GM11168 (cell line): ENCODE data around the gene CD200.

Experiments
- in situ Hi-C: fragments of 300-500 bp; cut with MboI; formaldehyde crosslinking; loops from one replicate; pipeline ENCODE4 v1.12.0; 2022; ENCODE audit warnings: low sequenced_read_pairs; ENCODE audit not compliant: unreplicated experiment

The CD200 gene

GRCh38 chr3:112333002-112333380, at the start of gene CD200:
Gene CD200, plus strand, starts transcription at chr3:112333156. Its CDS starts 57 bp downstream, at chr3:112333213.
- in situ Hi-C loops: no loop called here

- in situ Hi-C loops: no loop called here
Observed at GRCh38 chr3:112289011-112289410, 43.9 kb upstream of the CD200 start.

DNA sequence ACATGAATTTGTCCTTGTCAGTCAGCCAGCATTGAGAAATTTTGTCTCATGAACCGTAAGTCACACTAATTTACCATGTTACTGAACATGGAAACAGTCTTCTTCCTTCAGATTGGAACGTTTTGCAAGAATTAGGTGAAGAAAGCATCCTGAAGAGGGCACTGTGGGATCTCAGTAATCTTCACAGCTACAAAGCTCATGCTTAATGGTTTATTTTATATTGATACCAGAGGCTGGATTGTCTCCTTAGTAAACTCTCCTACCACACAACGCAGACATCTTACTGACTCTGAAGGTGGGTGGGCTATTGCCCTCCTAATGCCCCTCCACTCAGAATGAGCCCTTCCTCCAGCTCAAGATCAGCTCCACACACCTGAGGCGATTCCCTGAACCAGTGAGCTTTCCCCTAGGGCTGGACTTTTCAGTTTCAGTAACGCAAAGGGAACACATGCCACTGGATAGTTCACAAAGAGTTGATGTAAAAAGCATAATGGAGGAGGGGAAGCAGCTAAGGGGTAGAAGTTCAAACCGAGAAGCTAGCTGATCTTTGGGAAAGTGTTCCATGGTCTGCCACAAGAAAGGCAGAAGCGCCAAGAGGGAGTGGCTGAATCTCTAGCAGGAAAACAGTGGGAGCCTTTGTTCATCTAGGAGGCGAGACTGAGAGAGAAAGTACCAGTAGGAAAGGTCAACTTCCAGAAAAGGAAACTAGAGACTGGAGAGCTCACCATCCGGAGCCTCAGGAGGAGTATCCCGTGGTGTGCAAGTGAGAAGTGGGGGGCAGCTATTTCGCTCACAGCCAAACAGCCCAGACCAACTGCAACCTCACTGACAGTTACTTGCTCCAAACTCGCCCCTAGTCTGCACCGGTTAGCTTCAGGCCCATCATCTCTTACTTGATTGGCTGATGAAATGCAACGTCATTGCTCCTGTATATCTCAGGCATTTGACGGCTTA, 39.3 kb upstream of the CD200 start, which contains the start of gene SLC9C1:
Gene SLC9C1 (minus strand): TSS at position 849 of the 954 bp plus-strand sequence. CDS start 7,425 bp downstream, outside the sequence.
- in situ Hi-C loops: loop anchor here (5.0 kb wide), 1 partner anchor 156 kb away; no protein-coding TSS in a partner anchor

GRCh38 chr3:112297714-112298113, 35.2 kb upstream of the CD200 start:
- in situ Hi-C loops: no loop called here

DNA sequence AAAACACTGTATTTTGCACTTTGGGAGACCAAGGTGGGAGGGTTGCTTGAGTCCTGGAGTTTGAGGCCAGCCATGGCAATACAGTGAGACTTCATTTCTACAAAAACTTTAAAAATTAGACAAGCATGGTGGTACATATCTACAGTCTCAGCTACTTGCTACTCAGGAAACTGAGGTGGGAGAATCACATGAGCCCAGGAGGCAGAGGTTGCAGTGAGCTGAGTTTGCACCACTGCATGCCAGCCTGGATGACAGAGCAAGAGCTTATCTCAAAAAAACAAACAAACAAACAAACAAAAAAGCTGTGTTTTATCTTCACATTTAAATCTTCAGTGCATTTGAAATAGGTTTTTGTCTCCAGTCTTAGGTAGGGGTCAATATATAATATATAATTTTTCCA, 34.2 kb upstream of the CD200 start:
- in situ Hi-C loops: no loop called here

GRCh38 chr3:112302150-112302830, 30.7 kb upstream of the CD200 start:
- in situ Hi-C loops: no loop called here

GRCh38 chr3:112302881-112303763, 29.8 kb upstream of the CD200 start:
- in situ Hi-C loops: no loop called here

GRCh38 chr3:112303764-112304325, 29.1 kb upstream of the CD200 start:
- in situ Hi-C loops: no loop called here

DNA sequence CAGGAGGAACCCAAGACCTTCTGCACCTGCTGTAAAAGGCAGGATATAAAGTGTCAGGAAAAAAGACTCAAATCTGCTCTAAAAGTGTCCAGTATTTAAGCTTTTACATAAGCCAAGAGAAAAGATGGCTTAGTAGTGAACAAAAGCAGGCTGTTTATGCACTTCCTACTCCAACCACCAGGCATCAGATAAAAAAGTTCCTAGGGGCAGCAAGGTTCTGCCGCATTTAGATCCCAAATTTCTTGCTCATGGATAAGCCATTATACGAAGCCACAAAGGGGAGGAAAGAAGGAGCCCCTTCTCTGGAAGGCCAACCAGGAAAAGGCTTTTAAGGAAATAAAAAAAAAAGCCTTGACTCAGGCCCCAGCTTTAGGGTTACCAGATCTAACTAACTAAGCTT, 28.3 kb upstream of the CD200 start:
- in situ Hi-C loops: no loop called here

GRCh38 chr3:112306825-112307224, 26.1 kb upstream of the CD200 start:
- in situ Hi-C loops: no loop called here

DNA sequence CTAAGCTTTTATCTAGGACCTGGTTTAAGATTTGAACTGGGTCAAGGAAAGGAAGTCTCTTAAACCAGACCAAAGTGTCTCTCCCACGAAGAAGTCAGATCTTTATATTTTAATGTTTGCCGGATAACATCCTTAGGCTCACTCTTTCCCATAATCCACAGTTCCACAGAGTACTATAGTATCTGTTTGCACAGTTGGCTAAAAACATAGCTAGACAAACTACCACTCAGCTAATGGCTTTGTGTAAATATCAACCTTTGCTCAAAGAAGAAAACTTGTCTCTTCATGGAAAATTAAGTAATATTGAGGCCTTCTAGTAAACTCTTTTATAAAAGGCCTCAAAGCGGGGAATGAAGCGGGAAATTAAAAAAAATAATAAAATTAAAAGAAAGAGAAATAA, 25.4 kb upstream of the CD200 start:
- in situ Hi-C loops: no loop called here

- in situ Hi-C loops: no loop called here
Observed at GRCh38 chr3:112308151-112308911, 24.6 kb upstream of the CD200 start.

- in situ Hi-C loops: no loop called here
Observed at GRCh38 chr3:112314649-112315048, 18.3 kb upstream of the CD200 start.

DNA sequence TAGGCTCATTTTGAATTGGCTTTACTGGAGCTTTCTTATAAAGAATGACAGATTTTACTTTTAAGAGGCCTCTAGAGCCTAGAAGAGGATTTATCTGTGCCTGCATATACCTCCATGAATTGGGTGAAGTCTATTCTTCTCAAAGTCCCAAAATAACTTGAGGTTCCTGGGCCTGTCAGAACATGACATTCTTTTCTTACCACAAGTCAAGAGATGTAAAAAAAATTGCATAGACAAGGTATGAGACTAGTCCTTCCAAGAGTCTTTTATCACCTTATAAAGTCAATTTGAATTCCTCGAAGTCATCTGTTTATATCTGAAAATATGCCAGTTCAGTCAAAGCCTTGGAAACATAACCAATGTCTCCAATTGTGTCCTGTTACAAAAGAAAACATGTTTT, 17.2 kb upstream of the CD200 start:
- in situ Hi-C loops: no loop called here

DNA sequence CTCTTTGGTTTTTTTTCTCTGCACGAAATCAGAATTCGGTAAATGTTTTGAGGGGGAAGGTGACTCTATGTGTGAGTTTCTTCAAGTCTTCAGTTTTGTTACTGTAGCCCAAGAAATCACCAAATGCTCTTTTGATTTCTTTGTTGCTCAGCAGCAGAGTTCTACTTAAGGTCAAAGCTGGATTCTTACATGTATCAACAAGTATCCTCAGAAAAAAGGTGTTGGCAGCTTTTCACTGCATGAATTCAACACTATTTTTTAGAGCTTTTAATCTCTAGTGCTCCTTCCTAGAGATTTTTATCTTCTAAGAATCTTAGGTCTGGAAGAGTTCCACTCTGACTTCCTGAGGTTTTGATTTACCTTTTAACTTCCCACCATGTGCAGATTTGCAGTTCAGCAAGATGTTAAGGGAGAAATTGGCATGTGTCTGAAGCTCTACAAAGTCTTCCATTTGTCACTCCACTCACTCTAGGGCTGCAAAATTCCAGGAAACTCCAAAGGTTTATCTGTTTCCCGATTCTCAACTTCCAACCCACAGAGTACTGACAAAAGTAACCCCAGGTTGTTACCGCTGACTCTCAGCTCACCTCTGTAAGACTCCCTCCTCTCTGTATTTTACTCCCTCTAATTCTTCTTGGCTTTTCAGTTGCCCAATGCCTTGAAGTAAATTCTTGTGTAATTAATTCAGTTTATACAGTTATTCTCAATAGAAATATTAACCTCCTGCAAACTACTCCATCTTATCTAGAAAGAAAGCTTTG, 13.3 kb upstream of the CD200 start:
- in situ Hi-C loops: no loop called here

DNA sequence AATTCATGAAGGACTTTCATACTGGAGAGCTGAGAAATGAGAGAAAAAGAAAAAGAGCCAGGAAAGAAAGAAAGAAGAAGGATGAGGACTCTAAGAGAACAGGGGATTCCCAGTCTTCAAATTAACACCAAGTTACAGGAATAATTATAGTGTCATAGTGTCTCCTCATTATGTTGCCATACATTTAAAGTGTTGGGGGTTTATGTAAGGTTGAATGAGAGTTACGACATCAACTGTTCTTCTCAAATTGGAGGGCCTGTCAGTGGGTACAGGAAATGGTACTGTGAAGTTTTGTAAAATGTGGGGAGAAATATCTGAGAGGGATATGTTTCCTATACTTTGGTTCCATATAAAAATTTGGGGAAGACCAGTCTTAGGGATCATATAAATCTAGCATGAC, 12.3 kb upstream of the CD200 start:
- in situ Hi-C loops: no loop called here

DNA sequence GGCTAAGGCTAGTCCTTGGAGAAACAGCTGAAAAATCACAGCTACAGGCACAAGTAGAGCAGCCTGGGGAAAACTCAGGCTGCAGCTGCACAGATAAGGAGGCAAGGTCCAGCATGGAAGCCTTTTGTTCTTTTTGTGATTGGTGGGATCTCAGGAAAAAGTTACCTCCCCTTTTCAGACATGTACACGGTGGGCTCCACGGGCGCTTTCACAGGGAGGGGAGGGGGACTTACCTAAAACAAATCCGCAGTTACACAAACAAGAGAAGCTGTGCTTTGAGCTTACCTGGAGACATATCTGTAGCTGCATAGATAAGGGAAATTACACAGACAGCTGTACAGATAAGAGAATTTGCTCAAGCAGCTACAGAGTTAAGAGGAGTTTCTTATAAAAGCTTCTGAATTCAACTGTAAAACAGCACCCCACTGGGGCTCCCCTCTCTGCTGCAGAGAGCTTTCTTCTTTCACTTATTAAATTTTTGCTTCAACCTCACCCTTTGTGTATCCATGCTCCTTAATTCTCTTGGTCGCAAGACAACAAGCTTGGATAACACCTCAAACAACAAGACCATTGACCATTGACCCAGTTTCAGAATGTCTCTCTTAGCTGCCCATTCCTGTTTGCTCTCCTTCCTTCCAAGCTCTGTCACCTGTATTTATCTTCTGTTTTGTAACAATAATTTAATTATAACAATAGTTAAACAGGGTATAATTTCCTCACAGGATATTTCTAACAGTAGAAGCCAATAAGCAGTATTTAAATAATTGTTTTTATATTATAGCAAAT, 10.9 kb upstream of the CD200 start:
- in situ Hi-C loops: no loop called here
